GM23338 (cell line): ENCODE measurements around the gene ZNF784. TPM values are rescaled to one million over a fixed set of nuclear protein-coding genes. Genes with fewer than 3 reads are reported as not detected.

Experiments
- ATAC-seq: fragments of 200-7000 bp; cut with Tn5 transposase; 3 replicates; pipeline ENCODE4 v1.9.1; 2020
- DNase-seq: peaks from one replicate; pipeline ENCODE4 v3.0.0-alpha.2; 2015; ENCODE audit warnings: low spot score
- H2AFZ ChIP-seq: fragments of 200-600 bp; sonication (generic); 2 replicates; pipeline ENCODE4 v1.8.0; 2016; ENCODE audit warnings: antibody characterized with exemption, mild to moderate bottlenecking, moderate library complexity
- H3F3A ChIP-seq: fragments of 200-600 bp; sonication (generic); replicated peaks from 2 replicates; pipeline ENCODE4 v1.8.0; 2017; ENCODE audit warnings: antibody characterized with exemption, mixed run types, low read depth
- H3K27ac ChIP-seq: fragments of 200-600 bp; sonication (generic); 2 replicates; pipeline ENCODE4 v1.6.1; 2016; ENCODE audit warnings: low read depth
- H3K27me3 ChIP-seq: fragments of 200-600 bp; sonication (generic); 2 replicates; pipeline ENCODE4 v1.8.0; 2016; ENCODE audit warnings: mild to moderate bottlenecking, mixed run types, moderate library complexity; ENCODE audit not compliant: insufficient read depth
- H3K36me3 ChIP-seq: fragments of 200-600 bp; sonication (generic); 2 replicates; pipeline ENCODE4 v1.8.0; 2016; ENCODE audit warnings: mild to moderate bottlenecking; ENCODE audit not compliant: insufficient read depth
- H3K4me1 ChIP-seq: fragments of 200-600 bp; sonication (generic); 2 replicates; pipeline ENCODE4 v1.8.0; 2016; ENCODE audit warnings: mild to moderate bottlenecking, moderate library complexity; ENCODE audit not compliant: insufficient read depth
- H3K4me2 ChIP-seq: fragments of 200-600 bp; sonication (generic); 2 replicates; pipeline ENCODE4 v1.7.1; 2017; ENCODE audit warnings: mixed run types
- H3K4me3 ChIP-seq: fragments of 200-600 bp; sonication (generic); 2 replicates; pipeline ENCODE4 v1.6.1; 2016; ENCODE audit warnings: mixed run types
- H3K79me2 ChIP-seq: fragments of 200-600 bp; sonication (generic); replicated peaks from 2 replicates; pipeline ENCODE4 v1.8.0; 2017; ENCODE audit warnings: mild to moderate bottlenecking; ENCODE audit not compliant: insufficient read depth
- H3K9me2 ChIP-seq: fragments of 200-600 bp; sonication (generic); 2 replicates; pipeline ENCODE4 v1.8.0; 2017; ENCODE audit not compliant: insufficient read depth
- H4K20me1 ChIP-seq: fragments of 200-600 bp; sonication (generic); replicated peaks from 2 replicates; pipeline ENCODE4 v1.8.0; 2017; ENCODE audit warnings: mild to moderate bottlenecking; ENCODE audit not compliant: insufficient read depth
- H3K27ac Mint-ChIP-seq: 2 replicates; pipeline ENCODE4 v1.8.0; 2020; ENCODE audit warnings: inconsistent platforms, mild to moderate bottlenecking, moderate library complexity, mixed read lengths
- H3K27me3 Mint-ChIP-seq: 3 replicates; pipeline ENCODE4 v1.8.0; 2022; ENCODE audit warnings: low read depth, mild to moderate bottlenecking, moderate library complexity, mixed read lengths, inconsistent platforms; ENCODE audit not compliant: insufficient read depth, poor library complexity
- H3K36me3 Mint-ChIP-seq: 3 replicates; pipeline ENCODE4 v1.8.0; 2021; ENCODE audit warnings: low read depth, mild to moderate bottlenecking, inconsistent platforms, moderate library complexity, mixed read lengths
- H3K4me1 Mint-ChIP-seq: 3 replicates; pipeline ENCODE4 v1.8.0; 2020; ENCODE audit warnings: mild to moderate bottlenecking, inconsistent platforms, mixed read lengths
- H3K4me3 Mint-ChIP-seq: 3 replicates; pipeline ENCODE4 v1.8.0; 2021; ENCODE audit warnings: moderate library complexity, mild to moderate bottlenecking, inconsistent platforms, mixed read lengths
- H3K9me3 Mint-ChIP-seq: 3 replicates; pipeline ENCODE4 v1.8.0; 2020; ENCODE audit warnings: moderate library complexity, mild to moderate bottlenecking, inconsistent platforms, mixed read lengths
- ETS1 ChIP-seq: IDR thresholded peaks from 2 replicates; pipeline ENCODE4 v1.6.1; 2016; ENCODE audit warnings: antibody characterized with exemption
- EZH2 ChIP-seq: fragments of 200-600 bp; sonication (generic); IDR thresholded peaks from one replicate; pipeline ENCODE4 v1.8.0; 2017; ENCODE audit warnings: antibody characterized with exemption, mild to moderate bottlenecking, low read depth; ENCODE audit not compliant: unreplicated experiment
- EZH2phosphoT487 ChIP-seq: fragments of 200-600 bp; sonication (generic); IDR thresholded peaks from one replicate; pipeline ENCODE4 v1.8.1; 2018; ENCODE audit warnings: antibody characterized with exemption; ENCODE audit not compliant: unreplicated experiment
- JUNB ChIP-seq: IDR thresholded peaks from one replicate; pipeline ENCODE4 v1.6.1; 2016; ENCODE audit warnings: antibody characterized with exemption; ENCODE audit not compliant: unreplicated experiment
- POLR2AphosphoS5 ChIP-seq: IDR thresholded peaks from 2 replicates; pipeline ENCODE4 v1.6.1; 2016; ENCODE audit warnings: antibody characterized with exemption, low read depth
- REST ChIP-seq: IDR thresholded peaks from one replicate; pipeline ENCODE4 v1.6.1; 2018; ENCODE audit warnings: antibody characterized with exemption; ENCODE audit not compliant: unreplicated experiment
- STAT1 ChIP-seq: IDR thresholded peaks from one replicate; pipeline ENCODE4 v1.6.1; 2016; ENCODE audit warnings: antibody characterized with exemption; ENCODE audit not compliant: unreplicated experiment
- ZNF331 ChIP-seq: fragments of 250-450 bp; sonication (Bioruptor Pico); IDR thresholded peaks from 2 replicates; pipeline ENCODE4 v1.5.0; 2020; ENCODE audit warnings: low read depth, mild to moderate bottlenecking, moderate library complexity
- polyA plus RNA-seq: library from polyadenylated mRNA; unstranded; fragments of >200 nt; fragmentation: Nextera tagmentation; extraction: Ambion mirVana; gene quantifications from 2 replicates; pipeline ENCODE4 v1.2.1, GENCODE V29; 2016
- total RNA-seq: library from RNA; depleted of rRNA; stranded (reverse); fragments of >200 nt; shearing (Covaris generic); gene quantifications from 2 replicates; pipeline ENCODE4 v1.2.3, GENCODE V29; 2014
- TF ChIP-seq, protein P1 (sequence below), 2 experiments: fragments of 200-600 bp in 1 of 2; sonication (generic) in 1 of 2; conservative IDR thresholded peaks; 2 replicates each; pipeline versions ENCODE4 v1.5.1 to v1.6.1; 2016 to 2017; ENCODE audit warnings: antibody characterized with exemption in 2 of 2, low read depth in 2 of 2, mild to moderate bottlenecking in 2 of 2, moderate library complexity in 1 of 2

Gene ZNF784
- total and polyA plus RNA-seq, 2 experiments from 2014 or later, result 1.5 to 6.7 TPM

DNA sequence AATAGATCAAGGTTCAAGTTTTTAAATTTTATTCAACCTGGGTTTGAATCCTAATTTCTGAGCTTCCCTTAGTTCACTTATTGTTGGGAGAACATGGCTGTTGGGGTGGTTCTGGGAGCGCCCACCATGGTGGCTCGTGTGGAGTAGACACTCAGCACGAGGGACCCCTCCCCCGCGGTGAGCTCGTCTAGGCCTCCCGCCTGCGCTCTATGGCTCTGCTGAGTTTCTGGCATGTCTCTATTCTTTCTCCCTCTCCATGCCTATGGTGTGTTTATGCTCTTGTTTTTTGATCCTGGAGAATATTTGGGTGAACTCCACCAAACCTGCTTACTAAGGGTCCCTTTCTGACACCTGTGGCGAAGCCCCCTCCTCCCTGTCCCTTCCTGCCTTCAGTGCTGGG lies 49.1 kb upstream of the ZNF784 start (continued):
- TF ChIP-seq REST, result no peak
- TF ChIP-seq ETS1, result no peak
- no peak for TF ChIP-seq ZNF331 (CRISPR knock-in tag)
- TF ChIP-seq POLR2AphosphoS5, result no peak
- no peak for TF ChIP-seq EZH2phosphoT487
- no peak for TF ChIP-seq EZH2
- no peak for TF ChIP-seq JUNB
- no peak for TF ChIP-seq STAT1

GRCh38 chr19:55672418-55672817 lies 48.1 kb upstream of the ZNF784 start:
- H2AFZ ChIP-seq, result no peak overlapping the region
- H3K4me3 Mint-ChIP-seq, result peak overlapping the region; percentile 42; the same call in 2 of the 3 replicates
- ATAC-seq (no peak), DNase-seq (no peak)
- H3K4me3 ChIP-seq, result no peak overlapping the region
- H3K9me2 ChIP-seq, result no peaks in the 10 kb centered on the region
- H3K9me3 Mint-ChIP-seq, result peaks cover 4% of the 10 kb centered on the region; the same call in 2 of the 3 replicates
- no peaks in the 10 kb centered on the region for H3K27me3 ChIP-seq
- H3K27ac Mint-ChIP-seq, result peak overlapping the region; percentile 86
- peaks cover 32% of the 10 kb centered on the region for H3K4me1 ChIP-seq
- peaks cover 42% of the 10 kb centered on the region for H3K27me3 Mint-ChIP-seq
- peaks cover 69% of the 10 kb centered on the region for H3K36me3 Mint-ChIP-seq
- H3K27ac ChIP-seq, result peak overlapping the region; percentile 74
- H3K79me2 ChIP-seq, result peaks cover 69% of the 10 kb centered on the region
- peaks cover 14% of the 10 kb centered on the region for H3K36me3 ChIP-seq
- H4K20me1 ChIP-seq, result peaks cover 43% of the 10 kb centered on the region
- H3F3A ChIP-seq, result peaks cover 47% of the 10 kb centered on the region
- TF ChIP-seq, protein P1, sequence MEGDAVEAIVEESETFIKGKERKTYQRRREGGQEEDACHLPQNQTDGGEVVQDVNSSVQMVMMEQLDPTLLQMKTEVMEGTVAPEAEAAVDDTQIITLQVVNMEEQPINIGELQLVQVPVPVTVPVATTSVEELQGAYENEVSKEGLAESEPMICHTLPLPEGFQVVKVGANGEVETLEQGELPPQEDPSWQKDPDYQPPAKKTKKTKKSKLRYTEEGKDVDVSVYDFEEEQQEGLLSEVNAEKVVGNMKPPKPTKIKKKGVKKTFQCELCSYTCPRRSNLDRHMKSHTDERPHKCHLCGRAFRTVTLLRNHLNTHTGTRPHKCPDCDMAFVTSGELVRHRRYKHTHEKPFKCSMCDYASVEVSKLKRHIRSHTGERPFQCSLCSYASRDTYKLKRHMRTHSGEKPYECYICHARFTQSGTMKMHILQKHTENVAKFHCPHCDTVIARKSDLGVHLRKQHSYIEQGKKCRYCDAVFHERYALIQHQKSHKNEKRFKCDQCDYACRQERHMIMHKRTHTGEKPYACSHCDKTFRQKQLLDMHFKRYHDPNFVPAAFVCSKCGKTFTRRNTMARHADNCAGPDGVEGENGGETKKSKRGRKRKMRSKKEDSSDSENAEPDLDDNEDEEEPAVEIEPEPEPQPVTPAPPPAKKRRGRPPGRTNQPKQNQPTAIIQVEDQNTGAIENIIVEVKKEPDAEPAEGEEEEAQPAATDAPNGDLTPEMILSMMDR (conservative IDR thresholded peaks at IDR 0.05; ENCODE audit: low read depth in 2 of 2), result no peak
- peaks cover 40% of the 10 kb centered on the region for H3K4me1 Mint-ChIP-seq
- H3K4me2 ChIP-seq, result 0 out of 2 replicates have a peak overlapping the region, but pooled peaks have one; percentile 38
